Fibroblast of pulmonary artery (primary cell): ENCODE results near the gene DDX27.

Source experiments
- DNase-seq: peaks from one replicate; pipeline ENCODE4 v3.0.0-alpha.2; 2010; ENCODE audit warnings: low read depth
- H3K4me3 ChIP-seq: replicated peaks from 2 replicates; pipeline ENCODE4 v1.5.1; 2011; ENCODE audit warnings: low read depth, mild to moderate bottlenecking, control low read depth, low read length, moderate library complexity
- TF ChIP-seq, protein P1 (sequence below): IDR thresholded peaks from 2 replicates; pipeline ENCODE4 v1.5.1; 2011; ENCODE audit warnings: mild to moderate bottlenecking, control low read depth, low read length, inconsistent platforms; ENCODE audit errors: missing control alignments

The DDX27 gene

DNA sequence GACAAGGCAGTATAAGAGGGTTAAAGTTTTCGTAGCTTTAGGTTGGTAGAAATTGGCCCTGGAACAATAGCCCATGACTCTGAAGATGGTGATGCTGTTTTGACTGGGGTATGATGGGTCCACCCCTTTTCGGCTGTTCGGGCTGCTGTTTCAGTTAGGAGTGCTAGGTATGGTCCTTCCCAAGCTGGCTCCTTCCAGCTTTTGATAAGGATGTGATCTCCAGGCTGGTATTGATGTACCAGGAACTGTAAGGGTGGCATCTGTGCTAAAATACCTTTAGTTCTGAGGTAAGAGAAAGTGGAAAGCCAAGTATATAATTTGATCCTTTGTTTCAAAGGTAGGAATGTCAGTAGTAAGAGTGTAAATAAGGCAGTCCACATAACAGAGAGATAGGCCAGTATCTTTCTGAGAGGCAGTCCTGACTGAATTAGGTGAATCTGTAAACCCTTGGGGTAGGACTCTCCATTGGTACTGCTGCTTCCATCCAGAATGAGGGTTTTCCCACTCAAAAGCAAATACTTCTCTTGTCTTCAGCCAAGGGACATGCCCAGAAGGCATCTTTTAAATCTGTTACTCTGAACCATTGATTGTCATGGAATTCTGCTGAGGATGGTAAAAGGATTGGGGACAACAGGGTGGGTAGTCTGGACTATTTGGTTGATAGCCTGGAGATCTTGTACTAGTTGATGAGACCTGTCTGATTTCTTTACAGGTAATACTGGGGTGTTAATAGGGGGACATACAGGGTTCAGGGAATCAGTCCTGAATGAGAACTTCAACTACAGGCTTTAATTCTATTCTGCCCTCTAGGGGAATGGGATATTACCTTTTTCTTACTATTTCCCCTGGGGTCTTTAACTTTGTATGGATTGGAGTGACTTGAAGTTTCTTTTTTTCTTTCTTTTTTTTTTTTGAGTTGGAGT lies 64.7 kb downstream of the DDX27 start:
- peak overlapping the region; percentile 21 for H3K4me3 ChIP-seq
- no peak for DNase-seq
- TF ChIP-seq, protein P1, sequence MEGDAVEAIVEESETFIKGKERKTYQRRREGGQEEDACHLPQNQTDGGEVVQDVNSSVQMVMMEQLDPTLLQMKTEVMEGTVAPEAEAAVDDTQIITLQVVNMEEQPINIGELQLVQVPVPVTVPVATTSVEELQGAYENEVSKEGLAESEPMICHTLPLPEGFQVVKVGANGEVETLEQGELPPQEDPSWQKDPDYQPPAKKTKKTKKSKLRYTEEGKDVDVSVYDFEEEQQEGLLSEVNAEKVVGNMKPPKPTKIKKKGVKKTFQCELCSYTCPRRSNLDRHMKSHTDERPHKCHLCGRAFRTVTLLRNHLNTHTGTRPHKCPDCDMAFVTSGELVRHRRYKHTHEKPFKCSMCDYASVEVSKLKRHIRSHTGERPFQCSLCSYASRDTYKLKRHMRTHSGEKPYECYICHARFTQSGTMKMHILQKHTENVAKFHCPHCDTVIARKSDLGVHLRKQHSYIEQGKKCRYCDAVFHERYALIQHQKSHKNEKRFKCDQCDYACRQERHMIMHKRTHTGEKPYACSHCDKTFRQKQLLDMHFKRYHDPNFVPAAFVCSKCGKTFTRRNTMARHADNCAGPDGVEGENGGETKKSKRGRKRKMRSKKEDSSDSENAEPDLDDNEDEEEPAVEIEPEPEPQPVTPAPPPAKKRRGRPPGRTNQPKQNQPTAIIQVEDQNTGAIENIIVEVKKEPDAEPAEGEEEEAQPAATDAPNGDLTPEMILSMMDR = no peak

DNA sequence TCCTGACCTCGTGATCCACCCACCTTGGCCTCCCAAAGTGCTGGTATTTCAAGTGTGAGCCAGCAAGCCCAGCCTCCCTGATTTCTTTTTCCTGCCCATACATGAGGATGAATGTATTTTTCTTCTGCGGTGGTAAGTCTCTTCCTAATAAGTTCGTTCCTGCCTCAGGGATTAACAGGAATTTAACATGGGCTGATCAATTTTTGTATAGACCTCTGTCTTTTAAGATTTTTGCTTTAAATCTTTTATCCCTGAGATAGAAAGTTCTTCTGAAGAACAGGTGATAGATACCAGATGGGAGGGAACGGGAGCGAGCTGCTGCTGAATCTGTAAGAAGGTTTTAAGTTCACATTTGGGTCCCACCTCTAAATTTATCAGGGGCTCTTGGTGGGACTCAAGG lies 65.6 kb downstream of the DDX27 start:
- DNase-seq = no peak
- TF ChIP-seq, protein P1 = no peak
- H3K4me3 ChIP-seq = no peak overlapping the region

DNA sequence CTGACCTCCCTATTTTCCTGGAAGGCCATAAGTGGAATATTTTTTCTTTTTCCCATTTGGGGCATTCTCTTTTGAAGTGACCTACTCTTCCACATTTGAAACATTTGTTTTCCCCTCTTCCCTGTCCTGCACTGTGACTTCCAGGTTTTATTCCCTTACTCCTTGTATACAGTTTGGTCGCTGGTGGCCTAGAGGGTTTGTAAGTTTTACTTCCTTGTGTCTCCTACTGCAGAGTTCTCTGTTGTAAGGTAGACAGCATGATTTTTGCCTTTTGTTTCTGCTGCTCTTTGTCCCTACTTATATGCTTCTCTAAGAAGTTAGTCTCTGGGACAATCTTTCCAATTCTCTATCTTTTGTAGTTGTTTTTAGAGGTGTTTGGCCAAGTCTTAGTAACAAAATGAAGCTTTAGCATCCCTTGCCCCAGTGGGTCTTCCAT lies 66.0 kb downstream of the DDX27 start:
- no peak overlapping the region for H3K4me3 ChIP-seq
- DNase-seq = no peak
- TF ChIP-seq, protein P1 = no peak

DNA sequence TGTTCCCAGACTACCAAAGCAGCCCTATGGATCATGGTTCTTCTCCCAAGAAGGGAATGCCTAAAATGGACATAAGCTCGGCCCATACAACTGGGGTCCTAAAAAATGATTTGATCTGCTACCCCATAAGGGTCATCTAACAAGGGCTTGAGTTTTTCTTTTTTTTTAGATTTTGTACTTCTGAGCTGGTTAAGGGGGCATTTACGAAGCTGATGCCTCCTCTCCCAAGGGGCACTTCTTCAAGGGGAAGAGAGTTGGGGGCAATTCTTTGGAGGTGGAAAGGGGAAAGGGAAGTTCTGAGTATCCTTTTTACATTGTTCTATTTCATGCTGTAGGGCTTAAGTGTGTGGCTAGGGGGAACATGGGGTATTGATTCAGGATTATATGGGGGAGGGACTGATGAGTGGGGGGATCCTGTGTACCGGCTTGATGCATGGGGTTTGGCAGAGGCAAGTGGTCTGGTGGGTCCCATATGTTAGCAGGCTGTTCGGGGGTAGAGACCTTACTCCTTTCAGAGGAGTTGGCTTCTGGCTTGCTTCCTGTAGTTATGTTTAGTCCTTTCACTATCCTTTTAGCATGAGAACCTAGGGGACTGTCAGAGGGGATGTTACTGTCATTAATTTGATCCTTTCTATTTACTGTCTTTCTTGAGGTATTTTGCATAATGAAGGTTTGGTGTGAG lies 66.7 kb downstream of the DDX27 start:
- no peak for DNase-seq
- H3K4me3 ChIP-seq = no peak overlapping the region
- TF ChIP-seq, protein P1 = no peak

DNA sequence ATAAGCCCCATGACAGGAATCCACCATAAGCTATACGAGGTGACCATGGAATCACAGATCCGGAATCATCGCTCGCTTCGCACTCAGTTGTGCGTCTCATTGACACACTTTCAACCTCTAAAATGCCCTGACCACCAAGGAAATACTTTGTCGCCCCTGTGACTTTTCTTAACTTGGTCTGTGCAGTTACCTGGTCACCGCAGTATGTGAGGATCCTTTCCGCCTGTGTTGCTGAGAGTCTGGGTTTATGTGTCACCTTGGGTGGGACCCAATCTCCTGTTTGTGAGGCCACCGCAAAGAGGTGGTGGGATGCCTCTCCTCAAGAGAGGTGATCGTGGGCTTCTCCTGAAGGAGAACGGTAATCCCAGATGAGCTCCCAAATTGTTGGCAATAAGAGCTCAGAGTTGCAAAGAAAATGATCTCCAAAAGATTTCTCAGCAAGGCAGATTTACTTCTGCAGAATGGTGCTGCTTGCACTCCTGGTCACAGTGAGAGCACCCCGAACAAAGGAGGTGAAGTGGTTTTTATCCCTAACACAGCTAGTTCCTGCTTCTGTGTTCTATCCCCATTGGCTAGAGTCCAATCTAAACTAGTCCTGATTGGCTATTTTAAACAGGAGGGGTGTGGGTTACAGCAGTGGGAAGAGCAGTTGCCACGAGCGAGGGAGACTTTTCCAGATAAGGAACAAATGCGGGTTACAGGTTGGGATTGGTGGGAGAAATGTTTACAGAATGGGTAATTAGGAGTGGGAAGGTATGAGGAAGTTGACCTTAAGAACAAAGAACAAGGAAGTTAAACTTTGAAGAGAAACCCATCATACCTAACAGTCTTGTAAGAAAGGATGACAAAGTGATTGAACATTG lies 67.7 kb downstream of the DDX27 start:
- DNase-seq = no peak
- H3K4me3 ChIP-seq = no peak overlapping the region
- TF ChIP-seq, protein P1 = no peak

DNA sequence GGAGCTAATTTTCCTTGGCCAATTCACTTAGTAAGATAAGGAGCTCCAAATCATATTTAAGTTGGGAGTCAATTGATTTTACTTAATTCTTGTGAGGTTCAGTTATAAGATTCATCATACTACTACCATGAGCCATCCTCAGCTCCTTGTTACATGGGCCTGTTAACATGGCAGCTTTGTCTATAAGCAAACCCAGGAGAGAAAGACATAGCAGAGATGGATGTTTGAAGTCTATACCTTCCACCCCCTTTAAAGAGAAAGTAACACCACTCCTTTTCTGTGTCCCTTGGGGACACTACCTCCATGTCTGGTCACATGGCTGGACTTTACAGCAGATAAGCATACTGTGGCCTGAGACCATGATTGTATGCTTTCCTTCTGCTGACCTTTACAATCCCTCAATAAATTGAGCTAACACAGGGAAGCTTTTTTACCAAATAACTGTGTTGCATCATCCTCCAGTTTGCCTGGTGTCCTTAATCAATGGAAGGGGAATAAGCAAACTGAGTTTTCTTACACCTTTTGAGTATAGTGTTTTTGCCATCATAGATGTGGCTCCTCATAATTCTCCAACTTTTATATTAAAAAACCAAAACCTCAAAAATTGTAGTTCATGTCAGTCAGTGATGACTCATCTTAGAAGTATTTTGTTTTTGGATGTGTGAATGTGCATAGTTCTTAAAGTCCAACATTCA lies 68.5 kb downstream of the DDX27 start:
- no peak overlapping the region for H3K4me3 ChIP-seq
- peak; percentile 75 for DNase-seq

More for the DNA sequence above, 68.5 kb downstream of the DDX27 start:
- TF ChIP-seq, protein P1 = no peak
